LNCaP clone FGC (cell line): Measurements from ENCODE around the gene LRRC58.
"Not testable (repeated sequence)": the region's sequence is repeated elsewhere in the genome, so short reads cannot be mapped to it uniquely, and the experiment has no call there.

Source experiments
- DNase-seq: peaks from one replicate; pipeline ENCODE4 v3.0.0-alpha.2; 2011; ENCODE audit warnings: low read depth
- H3K4me3 ChIP-seq: 2 replicates; pipeline ENCODE4 v1.5.1; 2011; ENCODE audit warnings: mild to moderate bottlenecking, low read depth, low read length, control low read depth
- CTCF ChIP-seq: IDR thresholded peaks from 2 replicates; pipeline ENCODE4 v1.5.1; 2012; ENCODE audit warnings: mild to moderate bottlenecking; ENCODE audit not compliant: control insufficient read depth, insufficient read depth; ENCODE audit errors: extremely low read depth

The LRRC58 gene

GRCh38 chr3:120381503-120381902 is 32.3 kb upstream of the LRRC58 start:
- no peak for DNase-seq
- TF ChIP-seq CTCF, result no peak
- no peak overlapping the region for H3K4me3 ChIP-seq

DNA sequence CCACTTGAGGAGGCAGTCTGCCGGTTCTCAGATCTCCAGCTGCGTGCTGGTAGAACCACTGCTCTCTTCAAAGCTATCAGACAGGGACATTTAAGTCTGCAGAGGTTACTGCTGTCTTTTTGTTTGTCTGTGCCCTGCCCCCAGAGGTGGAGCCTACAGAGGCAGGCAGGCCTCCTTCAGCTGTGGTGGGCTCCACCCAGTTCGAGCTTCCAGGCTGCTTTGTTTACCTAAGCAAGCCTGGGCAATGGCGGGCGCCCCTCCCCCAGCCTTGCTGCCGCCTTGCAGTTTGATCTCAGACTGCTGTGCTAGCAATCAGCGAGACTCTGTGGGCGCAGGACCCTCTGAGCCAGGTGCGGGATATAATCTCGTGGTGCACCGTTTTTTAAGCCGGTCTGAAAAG is 28.8 kb upstream of the LRRC58 start:
- H3K4me3 ChIP-seq, DNase-seq: not testable (repeated sequence)

- no peak for DNase-seq
- no peak overlapping the region for H3K4me3 ChIP-seq
- TF ChIP-seq CTCF, result no peak
Observed at GRCh38 chr3:120370463-120370862, 21.3 kb upstream of the LRRC58 start.

GRCh38 chr3:120369037-120369467 is 19.9 kb upstream of the LRRC58 start:
- H3K4me3 ChIP-seq, result no peak overlapping the region
- no peak for DNase-seq
- TF ChIP-seq CTCF, result no peak

DNA sequence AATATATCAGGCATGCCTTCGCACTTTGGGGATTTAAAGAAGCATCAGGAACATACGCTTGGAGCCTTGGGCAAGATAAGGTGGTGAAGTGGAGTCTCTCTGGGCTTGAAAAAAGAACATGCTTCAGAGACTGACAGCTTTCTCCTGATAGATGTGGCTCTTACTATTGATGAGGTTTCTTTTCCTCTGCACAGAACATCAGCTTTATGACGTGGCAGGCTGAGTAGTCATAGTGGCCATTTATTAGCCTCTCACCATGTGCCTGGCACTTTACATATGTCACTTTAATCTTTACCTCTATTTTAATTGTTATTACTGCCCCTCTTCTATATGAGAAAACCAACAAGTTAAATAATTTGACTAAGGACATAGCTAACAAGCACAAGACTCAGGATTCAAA is 19.0 kb upstream of the LRRC58 start:
- H3K4me3 ChIP-seq, result no peak overlapping the region
- no peak for TF ChIP-seq CTCF
- no peak for DNase-seq

GRCh38 chr3:120364821-120365220 is 15.7 kb upstream of the LRRC58 start:
- no peak overlapping the region for H3K4me3 ChIP-seq
- DNase-seq, result no peak
- TF ChIP-seq CTCF, result no peak

DNA sequence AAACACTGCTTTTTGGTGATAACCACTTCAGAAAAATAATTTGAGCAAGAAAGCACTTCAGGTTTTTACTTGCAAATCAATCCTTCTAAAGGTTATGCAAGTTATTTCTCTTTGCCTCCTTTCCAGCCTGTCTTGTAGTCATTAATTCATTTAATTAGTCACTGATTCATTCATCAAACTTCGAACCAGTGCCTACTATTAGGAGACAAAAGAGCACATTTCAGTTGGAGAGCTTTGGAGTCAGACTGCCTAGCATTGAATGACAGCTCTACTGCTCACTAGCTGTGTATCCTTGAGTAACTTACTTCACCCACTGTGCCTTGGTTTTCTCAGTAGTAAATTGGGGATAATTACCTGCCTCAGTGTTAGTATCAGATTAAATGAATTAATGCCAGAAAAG is 14.9 kb upstream of the LRRC58 start:
- no peak for DNase-seq
- no peak for TF ChIP-seq CTCF
- no peak overlapping the region for H3K4me3 ChIP-seq

GRCh38 chr3:120357807-120358206 is 8.7 kb upstream of the LRRC58 start:
- H3K4me3 ChIP-seq, result no peak overlapping the region
- DNase-seq, result no peak
- 0 out of 2 replicates have a peak, but pooled peaks have one; percentile 8 for TF ChIP-seq CTCF
